ENCODE data around the gene SLC12A9. TPM values are rescaled to one million over a fixed set of nuclear protein-coding genes. Genes with fewer than 3 reads are reported as not detected.
"Not testable (repeated sequence)": the region's sequence is repeated elsewhere in the genome, so short reads cannot be mapped to it uniquely, and the experiment has no call there.

SLC12A9 gene
- total and polyA plus RNA-seq, 12 donors: 4.8 to 15.7 (median 7.3) TPM

DNA sequence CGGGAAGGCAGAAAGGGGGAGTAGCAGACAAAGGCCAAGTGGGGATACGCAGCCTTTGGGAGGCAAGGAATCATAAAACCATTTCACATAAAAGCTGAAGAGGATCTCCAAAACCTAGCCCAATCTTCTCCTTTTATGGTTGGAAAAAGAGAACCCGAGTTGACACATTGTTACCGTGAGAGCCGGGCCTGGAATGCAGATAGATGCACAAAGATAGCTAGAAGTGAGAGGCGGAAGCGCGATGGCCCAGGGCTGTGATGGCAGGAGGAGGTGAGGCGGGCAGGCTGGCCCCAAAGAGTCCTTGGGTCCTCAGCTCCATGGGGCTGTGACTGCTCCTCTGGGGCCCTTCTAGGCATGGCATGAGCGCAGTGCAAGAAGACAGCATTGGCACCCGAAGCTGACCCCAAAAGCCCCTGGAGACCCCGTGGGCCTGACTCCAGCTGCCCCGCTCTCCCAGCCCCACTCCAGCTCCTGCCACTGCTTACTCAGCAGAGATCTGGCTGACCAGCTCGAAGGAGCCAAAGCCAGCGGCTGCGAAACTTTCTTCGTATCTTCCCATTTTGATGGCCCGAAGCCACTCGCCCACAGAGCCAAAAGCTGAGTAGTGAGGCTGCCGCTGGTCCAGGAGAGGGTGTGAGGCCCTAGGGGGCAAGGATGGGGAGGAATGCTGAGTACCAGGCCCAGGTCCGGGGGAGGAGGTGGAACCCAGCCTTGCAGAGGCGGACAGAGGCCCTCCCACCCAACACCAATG lies 47.7 kb upstream of the SLC12A9 start:
- intact Hi-C loops (cut with DNase I): loop anchor here in 3 of 10 donors (5.0 kb wide), 2 partner anchors 32 to 47 kb away; partner anchors contain the start of gene SLC12A9 (in 2 of the 3)
- Histone ChIP-seq H3K27ac (peak overlapping the region in 1 of 10 donors; percentile 30), H3K4me1 (peaks cover 15 to 56% (median 25%) of the 10 kb centered on the region in 9 donors), H3K9me3 (no peaks in the 10 kb centered on the region), H3K36me3 (peaks cover 0 to 70% (median 22%) of the 10 kb centered on the region in 9 donors), H3K27me3 (peaks cover 0 to 14% (median 3%) of the 10 kb centered on the region in 7 donors), H3K4me3 (no peak overlapping the region)
- ATAC-seq (no peak), DNase-seq (no peak)
- WGBS, 2 donors: 93 to 95% methylated on average over 22 of the region's 22 CpGs
- TF ChIP-seq CTCF (IDR thresholded peaks at IDR 0.05): no peak

DNA sequence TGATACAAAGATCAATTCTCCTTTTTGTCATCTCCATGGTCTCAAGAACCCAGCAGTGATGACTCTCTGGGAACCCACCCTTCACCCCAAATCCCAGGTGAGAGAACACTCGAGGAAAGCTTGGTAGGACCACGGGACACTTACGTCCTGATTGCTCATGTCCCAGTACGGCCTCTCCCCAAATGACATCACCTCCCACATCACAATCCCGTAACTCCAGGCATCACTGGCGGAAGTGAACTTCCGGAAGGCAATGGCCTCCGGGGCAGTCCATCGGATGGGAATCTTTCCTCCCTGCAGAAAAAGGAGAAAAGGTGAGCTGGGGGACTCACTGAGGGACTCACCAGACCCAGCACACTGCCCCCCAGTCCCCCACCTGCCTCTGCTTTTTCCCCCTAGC lies 46.2 kb upstream of the SLC12A9 start:
- ATAC-seq (no peak), DNase-seq (no peak)
- peaks cover 0 to 84% (median 22%) of the 10 kb centered on the region in 9 donors for H3K36me3 ChIP-seq
- no peak overlapping the region for H3K4me3 ChIP-seq
- TF ChIP-seq CTCF (IDR thresholded peaks at IDR 0.05): no peak
- intact Hi-C loops (cut with DNase I): no loop called here
- no peaks in the 10 kb centered on the region for H3K9me3 ChIP-seq
- H3K27ac ChIP-seq: no peak overlapping the region
- no peaks in the 10 kb centered on the region for H3K27me3 ChIP-seq
- H3K4me1 ChIP-seq: peaks cover 12 to 43% (median 22%) of the 10 kb centered on the region in 9 donors
- WGBS, 2 donors: 82 to 84% methylated on average over 9 of the region's 9 CpGs

GRCh38 chr7:100806883-100807282 lies 45.6 kb upstream of the SLC12A9 start:
- intact Hi-C loops (cut with DNase I): not testable (repeated sequence)
- H3K36me3 ChIP-seq: peaks cover 0 to 90% (median 22%) of the 10 kb centered on the region in 9 donors

GRCh38 chr7:100808354-100808875 lies 44.1 kb upstream of the SLC12A9 start:
- DNase-seq: no peak
- H3K4me3 ChIP-seq: no peak overlapping the region
- H3K27ac ChIP-seq: no peak overlapping the region
- H3K27me3 ChIP-seq: no peaks in the 10 kb centered on the region
- TF ChIP-seq CTCF (IDR thresholded peaks at IDR 0.05): no peak
- intact Hi-C loops (cut with DNase I): no loop called here
- no peaks in the 10 kb centered on the region for H3K9me3 ChIP-seq
- WGBS, 2 donors: 73 to 89% methylated on average over 5 of the region's 5 CpGs
- H3K4me1 ChIP-seq: peaks cover 5 to 24% (median 7%) of the 10 kb centered on the region in 9 donors
- no peak for ATAC-seq
- peaks cover 0 to 98% (median 24%) of the 10 kb centered on the region in 9 donors for H3K36me3 ChIP-seq

More at GRCh38 chr7:100806883-100807282, 45.6 kb upstream of the SLC12A9 start:
- peaks cover 12 to 39% (median 20%) of the 10 kb centered on the region in 9 donors for H3K4me1 ChIP-seq
- 97 to 98% methylated on average over 6 of the region's 6 CpGs for WGBS, 2 donors
- DNase-seq, H3K27ac ChIP-seq, H3K4me3 ChIP-seq, ATAC-seq, H3K9me3 ChIP-seq, H3K27me3 ChIP-seq: not testable (repeated sequence)

All from heart right ventricle (tissue), 16 donors.